Left hindlimb (tissue), 1 donor: ENCODE results near the gene TIGD6.
"Not testable (repeated sequence)": the region's sequence is repeated elsewhere in the genome, so short reads cannot be mapped to it uniquely, and the experiment has no call there.

Experiments used
- DNase-seq: peaks from one replicate; pipeline ENCODE4 v3.0.0-alpha.2; 2018

TIGD6 gene

DNA sequence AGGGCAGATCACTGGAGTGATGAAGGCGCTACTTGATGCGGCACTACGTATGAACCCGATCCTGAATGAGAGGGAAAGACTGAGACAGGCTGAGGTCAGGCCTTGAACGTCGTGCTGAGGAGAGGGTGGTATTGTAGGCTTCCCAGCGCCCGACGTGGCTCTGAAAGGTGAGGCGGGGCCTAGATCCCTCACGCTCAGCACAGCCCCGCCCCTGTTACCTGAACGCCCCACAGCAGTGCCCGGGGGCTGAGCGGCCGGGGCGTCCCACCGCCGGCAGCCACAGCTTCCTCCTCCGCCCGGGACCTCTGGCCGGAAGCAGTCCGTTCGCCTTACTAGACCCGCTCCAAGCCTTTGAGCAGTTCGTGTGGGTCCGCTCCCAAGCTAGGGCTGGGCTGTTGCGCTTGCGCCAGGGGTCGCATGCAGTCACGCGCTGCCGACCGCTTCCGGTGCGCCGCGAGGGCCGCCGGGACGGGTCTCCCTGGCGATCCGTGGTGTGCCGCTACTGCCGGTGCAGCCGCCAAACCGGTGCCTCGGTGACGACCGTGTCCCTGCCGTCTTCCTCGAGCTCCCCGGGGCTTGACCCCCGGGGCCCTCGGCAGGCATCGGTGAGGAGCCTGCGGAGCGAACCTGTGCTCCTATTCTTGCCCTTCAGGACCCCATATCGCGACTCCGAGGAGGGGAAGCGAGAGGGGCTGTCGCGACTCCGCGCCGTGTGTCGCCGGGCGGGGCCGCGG lies at the start of gene TIGD6, which contains the start of gene HMGXB3:
TIGD6 (minus strand) TSS at position 399 of the 734 bp plus-strand sequence. CDS start 4,306 bp downstream, outside the sequence.
HMGXB3 (plus strand) TSS at position 484 of the 734 bp plus-strand sequence. CDS start 4,114 bp downstream, outside the sequence.
- peak; percentile 96 for DNase-seq

DNA sequence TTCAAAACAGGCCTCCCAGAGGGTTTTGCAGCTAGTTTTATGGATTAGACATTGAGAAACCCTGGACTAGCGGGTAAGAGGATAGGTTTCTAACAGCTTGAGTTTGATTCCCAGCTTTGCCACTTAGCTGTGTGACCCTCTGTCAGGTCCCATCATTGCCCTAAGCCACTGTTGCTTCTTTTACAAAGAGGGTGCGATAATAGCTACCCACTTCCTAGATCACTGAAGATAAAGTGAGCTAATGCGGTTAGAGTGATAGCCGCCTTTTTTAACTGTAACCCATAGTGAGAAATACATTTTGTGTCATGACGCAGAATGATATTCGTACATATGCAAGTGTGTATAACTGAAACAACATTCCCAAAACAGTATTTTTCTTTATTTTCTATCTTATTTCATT lies 45.6 kb upstream of the TIGD6 start:
- DNase-seq = no peak

DNA sequence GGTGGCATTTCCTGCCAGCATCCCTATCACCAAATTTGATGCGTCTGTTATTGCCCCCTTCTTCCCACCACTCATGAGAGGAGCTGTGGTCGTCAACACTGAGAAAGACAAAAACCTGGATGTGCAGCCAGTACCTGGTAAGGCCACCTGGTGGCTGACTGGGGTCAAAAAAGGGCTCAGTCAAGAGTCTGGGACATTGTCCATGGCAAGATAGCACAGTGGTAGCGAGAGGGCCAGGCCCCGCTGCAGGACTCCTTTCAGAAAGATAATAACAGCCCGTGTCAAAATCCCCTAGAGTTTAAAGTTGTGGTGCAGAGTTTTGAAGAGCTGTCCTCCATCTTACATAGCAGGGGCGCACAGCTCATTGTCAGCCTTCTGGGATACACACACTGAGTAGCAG lies 45.1 kb upstream of the TIGD6 start:
- no peak for DNase-seq

DNA sequence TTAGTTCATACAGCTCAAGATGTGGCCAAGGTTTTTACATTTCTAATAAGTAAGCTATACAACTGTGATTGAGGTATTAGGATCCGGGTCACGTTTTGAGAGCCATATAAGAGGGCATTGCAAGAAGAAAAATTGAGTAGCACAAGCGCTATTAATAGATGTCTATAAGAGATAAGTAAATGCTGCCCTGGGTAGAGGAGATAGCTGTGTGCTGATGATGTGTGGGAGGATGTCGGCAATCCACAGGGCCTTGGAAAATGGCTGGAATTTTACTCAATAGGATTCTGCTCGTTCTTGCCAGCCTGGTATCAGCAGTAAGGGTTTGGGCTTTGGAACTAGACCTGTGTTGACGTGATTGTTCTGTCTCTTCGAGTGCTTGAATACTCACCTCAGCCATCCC lies 44.3 kb upstream of the TIGD6 start:
- no peak for DNase-seq

DNA sequence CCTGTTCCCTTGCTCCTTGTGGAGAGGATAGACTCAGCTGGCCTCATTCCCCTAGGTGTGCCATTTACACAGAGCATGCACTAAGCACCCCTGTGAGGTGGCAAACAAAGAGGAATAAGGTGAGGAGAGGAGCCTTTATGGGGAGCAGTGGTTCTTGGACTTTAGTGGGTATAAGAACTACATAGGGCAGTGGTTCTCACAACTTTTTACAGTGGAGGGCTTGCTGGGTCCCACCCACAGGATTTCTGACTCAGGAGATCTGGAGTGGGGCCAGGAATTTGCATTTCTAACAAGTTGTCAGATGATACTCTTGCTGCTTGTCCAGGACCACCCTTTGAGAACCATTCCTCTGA lies 43.9 kb upstream of the TIGD6 start:
- no peak for DNase-seq

DNA sequence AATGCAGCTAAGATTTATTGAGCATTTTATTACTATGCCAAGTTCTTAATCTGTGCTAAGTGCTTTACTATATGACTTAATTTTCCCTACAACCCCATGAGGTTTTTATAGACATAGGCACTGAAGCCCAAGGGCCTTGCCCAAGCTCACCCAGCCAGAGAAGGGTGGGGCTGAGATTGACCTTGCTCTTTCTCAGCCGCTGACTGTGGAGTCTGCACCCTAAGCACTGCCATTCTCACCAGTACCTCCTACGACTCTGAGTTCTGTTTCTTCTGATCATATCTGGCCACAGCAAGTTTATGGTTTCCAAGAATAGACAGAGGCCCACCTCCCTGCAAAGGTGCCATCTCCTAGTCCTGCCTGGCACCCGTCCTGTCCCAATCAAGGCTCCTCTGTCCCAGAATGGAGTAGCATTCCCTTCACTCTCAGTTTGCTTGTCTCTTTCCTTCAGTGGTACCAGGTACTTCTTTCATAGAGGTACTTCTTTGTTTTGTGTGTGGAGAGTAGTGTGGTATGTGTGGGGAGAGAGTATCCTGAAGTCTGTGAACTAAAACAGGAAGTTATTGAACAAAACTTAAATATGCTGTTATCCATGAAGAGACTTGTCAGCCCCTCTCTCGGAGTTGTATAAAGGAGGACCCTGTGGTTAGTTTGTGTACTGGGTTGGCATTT lies 43.3 kb upstream of the TIGD6 start:
- DNase-seq = no peak

DNA sequence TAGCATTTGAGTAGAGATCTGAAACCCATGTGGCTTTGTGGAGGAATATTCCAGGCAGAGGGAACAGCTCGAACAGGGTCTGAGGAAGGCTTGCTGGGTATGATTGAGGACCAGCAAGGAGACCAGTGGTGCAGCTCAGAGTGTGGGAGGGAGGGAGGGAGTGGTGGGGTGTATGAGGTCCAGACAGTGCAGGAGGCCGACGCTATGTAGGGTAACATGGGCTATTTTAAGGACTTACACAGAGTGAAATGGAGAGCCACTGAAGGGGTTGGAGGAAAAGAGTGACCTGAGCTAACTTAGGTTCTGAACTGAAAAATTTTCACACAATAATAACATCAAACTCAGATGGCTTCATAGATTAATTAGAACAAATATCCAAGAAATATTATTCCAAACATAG lies 42.0 kb upstream of the TIGD6 start:
- no peak for DNase-seq

DNA sequence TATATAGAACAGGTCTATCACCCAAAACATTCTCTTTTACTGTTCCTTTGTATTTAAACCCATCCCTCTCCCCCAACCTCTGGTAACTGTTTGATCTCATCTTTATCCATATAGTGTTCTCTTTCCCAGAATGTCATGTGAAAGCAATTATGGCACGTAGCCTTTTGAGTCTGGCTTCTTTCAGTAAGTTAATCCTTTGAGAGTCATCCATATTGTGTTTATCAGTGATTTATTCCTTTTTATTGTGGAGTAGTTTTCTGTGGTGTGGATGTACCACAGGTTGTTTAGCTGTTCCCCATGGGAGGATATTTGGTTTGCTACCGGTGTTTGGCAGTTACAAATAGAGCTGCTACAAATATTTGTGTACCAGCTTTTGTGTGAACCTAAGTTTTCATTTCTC lies 38.1 kb upstream of the TIGD6 start:
- no peak for DNase-seq

DNA sequence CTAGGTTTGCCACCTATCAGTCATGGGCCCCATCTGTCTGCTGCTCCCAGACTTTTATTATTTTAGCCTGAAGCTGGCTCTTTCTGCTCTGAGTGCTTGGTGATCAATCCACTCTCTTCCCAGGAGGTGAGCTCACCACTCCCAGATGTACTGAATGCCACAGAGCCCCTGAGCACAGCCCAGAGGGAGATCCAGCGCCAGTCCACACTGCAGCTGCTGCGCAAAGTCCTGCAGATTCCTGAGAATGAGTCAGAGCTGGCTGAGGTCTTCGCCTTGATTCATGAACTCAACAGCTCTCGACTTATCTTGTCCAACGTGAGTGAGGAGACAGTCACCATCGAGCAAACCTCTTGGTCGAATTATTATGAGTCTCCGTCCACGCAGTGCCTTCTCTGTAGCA lies 36.1 kb upstream of the TIGD6 start:
- DNase-seq = no peak

DNA sequence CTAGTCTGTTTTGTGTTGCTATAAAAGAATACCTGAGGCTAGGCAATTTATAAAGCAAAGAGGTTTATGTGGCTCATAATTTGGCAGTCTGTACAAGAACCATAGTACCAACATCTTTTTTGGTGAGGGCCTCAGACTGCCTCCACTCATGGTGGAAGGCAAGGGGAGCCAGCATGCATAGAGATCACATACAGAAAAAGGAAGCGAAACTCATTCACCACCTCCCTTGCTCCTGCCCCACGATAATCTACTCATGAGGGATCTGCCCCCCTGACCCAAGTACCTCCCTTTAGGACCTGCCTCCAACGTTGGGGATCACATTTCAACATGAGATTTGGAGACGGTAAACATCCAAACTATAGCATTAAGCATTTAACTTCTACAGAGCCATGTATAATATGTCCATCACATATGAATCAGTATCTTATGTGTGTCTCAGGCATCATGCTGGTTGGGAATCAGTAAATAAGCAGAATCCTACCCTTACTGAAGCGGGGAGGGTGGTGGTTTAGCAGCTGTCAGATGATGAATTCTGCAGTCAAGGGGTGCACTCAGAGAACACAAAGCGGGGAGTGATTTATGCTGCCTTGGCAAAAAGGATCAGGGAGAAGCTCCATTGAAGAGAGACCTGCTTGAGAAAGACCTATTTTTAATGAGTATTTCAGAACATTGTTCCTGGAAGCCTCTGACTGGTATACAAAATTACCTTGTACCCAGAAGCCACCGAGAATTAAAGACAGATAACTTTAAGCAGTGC lies 34.9 kb upstream of the TIGD6 start:
- DNase-seq = no peak

DNA sequence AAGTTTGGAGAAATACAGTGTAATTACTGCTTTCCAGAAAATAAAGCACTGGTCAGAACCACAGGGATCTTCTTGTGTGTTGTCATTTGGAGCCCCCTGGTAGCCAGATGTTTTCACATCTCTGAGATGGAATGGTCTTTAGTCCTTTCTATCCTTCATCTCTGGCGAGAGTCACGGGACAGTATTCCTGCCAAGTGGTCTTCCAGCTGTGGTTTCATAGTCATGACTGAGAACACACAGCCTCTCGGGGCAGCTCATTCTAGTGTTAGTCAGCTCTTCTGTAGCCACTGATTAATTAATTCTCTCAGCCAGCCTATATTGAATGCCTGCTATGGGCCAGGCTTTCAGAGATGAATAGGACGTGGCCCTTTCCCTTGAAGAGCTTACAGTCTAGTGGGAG lies 34.2 kb upstream of the TIGD6 start:
- DNase-seq = no peak

DNA sequence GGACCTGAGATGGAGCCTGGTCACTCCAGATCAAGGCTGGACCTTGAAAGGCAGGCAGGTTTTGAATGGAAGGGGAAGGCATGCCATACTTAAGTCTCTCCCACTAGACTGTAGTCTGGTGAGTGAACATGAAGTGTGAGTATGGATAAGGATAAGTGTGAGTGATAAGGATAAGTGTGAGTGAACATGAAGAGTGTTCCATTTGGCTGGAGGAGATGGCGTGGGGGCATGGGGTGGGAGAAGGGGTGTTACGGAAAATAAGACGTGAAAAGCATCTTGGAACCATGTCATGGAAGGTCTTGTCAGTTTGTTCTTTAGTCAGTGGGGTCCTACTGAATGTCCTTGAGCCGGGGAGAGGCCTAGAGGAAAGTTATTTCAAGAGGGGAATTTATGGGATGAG lies 32.9 kb upstream of the TIGD6 start:
- DNase-seq = no peak

DNA sequence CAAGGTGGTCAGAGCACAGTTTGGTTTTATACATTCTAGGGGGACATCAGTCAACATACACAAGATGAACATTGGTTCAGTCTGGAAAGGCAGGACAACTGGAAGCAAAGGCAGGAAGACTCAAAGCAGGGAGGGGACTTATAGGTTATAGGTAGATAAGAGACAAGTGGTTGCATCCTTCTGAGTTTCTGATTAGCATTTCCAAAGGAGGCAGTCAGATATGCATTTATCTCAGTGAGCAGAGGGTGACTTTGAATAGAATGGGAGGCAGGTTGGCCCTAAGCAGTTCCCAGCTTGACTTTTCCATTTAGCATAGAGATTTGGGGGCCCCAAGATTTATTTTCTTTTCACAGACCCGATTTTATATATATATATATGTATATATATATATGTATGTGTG lies 27.6 kb upstream of the TIGD6 start:
- DNase-seq = not testable (repeated sequence)

DNA sequence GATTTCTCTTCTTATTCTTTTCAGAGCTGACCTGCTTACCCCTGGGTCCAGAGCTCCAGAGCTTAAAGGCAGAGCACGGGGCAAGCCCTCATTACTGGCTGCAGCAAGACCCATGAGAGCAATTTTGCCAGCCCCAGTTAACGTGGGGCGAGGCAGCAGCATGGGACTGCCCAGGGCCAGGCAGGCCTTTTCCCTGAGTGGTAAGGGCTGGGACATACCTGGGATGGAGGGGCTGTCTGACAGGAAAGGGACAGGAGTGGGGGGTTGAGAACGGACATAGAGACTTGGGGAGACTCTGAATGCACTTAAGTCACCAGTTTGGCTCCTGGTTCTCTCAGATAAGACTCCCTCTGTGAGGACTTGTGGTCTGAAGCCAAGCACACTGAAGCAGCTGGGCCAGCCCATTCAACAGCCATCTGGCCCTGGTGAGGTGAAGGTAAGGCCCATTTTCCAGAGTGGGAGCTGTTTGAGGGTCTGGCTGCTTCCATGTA lies 26.3 kb upstream of the TIGD6 start:
- no peak for DNase-seq

DNA sequence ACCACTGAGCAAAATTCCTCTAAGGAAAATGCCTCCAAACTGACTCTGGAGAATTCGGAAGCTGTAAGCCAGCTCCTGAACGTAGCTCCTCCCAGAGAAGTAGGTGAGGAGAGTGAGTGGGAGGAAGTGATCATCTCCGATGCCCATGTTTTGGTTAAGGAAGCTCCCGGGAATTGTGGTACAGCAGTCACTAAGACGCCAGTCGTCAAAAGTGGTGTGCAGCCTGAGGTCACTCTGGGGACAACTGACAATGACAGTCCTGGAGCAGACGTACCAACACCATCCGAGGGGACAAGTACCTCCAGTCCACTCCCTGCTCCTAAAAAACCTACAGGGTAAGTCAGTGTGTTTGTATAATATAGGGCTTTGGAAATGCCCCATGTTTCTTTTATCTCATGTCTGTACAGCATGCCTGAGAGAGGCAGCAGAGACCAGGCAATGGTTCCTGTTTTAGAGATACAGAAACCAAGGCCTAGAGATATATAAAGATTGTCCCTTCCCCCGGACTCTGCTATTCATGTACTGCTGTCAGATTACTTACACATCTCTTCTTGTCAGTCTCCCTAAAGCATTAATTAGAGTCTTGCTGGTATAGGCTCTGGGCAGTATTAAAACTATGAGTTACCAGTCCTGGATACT lies 24.0 kb upstream of the TIGD6 start:
- DNase-seq = no peak

DNA sequence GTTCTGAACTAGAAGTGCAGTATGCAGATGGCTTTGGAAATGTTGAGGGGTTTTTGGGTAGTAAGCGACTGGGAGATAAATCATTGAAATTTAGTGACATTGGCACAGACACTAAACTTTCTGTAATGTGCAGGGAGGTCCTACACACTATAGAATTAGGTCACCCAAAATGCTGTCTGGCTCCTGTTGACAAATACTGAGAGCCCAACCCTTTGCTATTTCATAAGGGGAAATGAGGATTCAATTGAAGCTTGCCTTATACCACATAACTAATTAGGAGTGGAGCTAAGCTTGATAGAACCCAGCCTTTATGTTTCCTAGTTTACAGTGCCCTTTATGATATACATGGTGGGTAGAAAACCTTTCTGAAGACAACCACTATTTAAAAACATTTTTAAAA lies 22.7 kb upstream of the TIGD6 start:
- DNase-seq = no peak

DNA sequence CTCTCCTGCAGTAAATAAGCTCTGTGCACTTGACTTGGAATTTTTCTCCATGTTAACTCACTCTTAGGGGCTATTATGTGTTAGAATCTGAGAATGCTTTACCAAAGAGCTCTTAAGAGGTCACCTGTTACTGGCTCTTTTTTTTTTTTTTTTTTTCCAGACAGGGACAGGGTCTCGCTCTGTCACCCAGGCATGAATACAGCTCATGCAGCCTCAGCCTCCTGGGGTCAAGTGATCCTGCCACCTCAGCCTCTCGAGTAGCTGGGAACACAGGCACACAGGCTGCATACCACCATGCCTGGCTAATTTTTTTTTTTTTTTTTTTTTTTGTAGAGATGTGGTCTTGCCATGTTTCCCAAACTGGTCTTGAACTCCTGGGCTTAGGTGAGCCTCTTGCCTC lies 22.2 kb upstream of the TIGD6 start:
- DNase-seq = no peak

DNA sequence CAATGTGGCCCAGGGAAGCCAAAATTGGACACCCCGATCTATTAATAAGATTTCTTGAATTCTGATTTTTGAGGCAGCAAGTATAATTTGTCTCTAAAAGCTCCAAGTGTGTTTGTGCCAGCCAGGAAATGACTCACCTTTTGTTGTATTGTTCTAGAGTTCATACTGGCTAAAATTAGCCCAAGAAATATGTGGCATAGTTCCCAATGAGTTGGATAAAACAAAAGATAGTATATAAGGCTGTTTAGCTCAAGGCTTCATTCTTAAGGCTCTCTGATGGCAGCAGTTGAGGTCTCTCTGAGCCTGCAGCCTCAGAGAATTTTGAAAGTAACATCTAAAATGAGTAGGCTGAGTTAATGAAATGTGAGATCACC lies 21.7 kb upstream of the TIGD6 start:
- DNase-seq = no peak

DNA sequence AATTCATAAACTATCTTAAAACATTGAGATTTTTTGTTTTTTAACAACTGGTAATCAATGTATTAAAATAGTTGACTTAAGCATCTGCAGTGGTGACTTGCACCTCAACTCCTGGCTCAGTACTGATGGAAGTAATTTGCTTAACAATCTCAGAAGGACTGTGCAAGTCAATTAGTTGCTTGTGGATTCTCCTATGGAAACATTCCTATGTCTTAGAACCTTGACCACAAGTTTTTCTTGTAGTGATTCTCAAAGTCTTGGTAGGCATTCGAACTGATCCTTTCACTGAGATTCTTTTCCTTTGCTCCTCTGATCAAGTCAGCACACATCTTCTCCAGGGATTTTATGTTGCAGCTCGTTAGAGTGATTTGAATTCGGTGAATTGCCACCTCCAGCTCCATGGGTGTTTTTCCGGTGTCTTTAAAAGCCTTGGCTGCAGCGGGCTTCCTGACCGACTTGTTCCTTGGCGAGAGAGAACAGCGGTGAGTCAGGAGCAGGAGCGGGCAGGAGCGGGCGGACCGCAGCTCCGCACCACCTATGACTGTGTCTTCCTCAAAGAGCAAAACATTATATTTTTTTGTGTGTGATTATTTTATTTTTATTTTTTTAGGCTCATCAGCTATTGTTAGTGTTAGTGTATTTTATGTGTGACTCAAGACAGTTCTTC lies 21.2 kb upstream of the TIGD6 start:
- DNase-seq = no peak

DNA sequence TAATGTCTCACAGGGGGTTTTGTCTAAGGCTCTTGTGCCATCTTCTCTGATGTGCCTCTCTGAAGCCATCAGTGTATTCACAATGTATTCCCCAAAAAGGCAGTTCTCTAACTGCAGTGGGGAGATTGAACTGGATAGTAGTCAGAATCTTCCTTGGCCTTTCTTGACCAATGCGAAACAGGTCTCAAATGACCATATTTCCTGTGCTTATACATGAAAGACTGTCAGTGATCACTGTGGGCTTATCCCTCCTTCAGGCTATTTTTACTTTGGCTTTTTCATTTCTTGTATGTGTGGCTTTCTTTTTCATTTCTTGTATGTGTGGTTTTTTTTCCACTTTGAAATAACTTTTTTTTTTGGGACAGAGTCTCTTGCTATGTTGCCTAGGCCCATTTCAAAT lies 19.8 kb upstream of the TIGD6 start:
- no peak for DNase-seq

DNA sequence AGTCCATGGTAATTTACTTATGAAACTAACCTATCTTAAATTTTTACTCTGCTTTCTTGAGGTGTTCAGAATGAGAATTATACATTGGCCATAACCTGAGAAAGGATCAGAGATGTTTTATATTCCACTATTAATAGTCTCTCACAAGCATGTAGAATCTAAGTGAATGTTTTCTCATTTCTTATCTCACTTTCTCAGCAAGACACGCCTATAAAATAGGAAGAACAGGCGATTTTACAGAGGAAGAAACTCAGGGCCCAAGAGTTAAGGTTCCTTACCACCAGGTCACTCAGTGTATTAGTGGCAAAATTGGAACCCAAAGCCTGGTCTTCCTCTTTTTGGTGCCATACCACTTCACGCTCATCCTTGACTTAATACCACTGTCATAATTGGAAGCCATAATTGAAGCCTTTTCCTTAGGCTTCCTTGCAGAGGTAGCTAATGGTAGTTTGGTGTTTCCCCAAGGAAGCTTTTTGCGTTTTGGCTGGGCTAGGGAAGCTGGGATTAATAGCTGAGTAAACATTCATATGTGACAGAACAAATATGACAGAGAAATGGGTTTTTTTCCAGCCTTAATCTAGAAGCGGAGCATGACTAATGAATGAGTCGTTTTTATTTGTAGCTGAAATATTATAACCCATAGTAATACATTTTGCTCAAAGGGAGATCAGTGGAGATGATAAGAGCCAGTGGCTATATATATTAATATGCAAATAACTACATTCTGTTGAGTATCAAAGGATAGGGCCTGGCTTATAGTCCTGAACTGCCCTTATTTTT lies 17.0 kb upstream of the TIGD6 start:
- DNase-seq = no peak

DNA sequence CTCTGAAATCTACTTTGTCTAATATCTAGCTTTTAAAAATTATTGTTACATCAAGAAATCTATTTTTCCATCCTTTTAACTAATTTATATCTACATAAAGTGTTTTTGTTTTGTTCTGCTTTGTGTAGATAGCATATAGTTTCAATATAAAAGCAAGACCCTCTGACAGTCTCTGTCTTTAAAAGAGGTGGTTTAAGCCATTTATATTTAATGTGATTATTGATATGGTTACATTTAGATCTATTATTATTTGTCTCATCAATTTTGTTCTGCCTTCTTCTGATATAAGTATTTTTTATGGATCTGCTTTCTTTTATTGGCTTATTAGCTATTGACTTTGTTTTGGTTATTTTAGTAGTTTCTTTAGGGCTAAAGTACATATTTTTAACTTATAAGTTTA lies 16.1 kb upstream of the TIGD6 start:
- no peak for DNase-seq
